ENCODE measurements around the gene FOXL2. TPM values are rescaled to one million over a fixed set of nuclear protein-coding genes. Genes with fewer than 3 reads are reported as not detected.

FOXL2 gene
- total RNA-seq, 4 donors from 2014 or later = 0.19 TPM; not detected in 3

DNA sequence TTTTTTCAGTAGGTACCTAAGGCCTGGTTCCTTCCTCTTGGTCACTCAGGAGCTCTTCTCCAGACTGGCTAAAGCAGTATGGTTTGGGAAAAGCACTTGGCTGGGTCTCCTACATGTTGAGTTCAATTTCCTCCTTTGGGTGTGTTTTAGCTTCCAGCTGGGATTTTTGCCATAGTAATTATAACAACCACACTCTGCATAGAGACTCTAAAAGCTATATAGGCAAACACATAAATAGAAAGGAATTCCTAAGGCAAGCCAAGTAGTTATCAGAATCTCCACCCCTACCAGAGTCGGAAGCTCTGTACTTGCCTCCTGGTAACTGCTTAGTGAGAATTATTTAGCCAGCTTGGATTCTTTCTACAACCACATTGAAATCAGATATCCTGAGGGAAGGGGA is 48.6 kb downstream of the FOXL2 start:
- Histone ChIP-seq H3K4me3 (no peak overlapping the region), H3K4me1 (peaks cover 0 to 18% (median 9%) of the 10 kb centered on the region in 3 donors), H3K36me3 (no peaks in the 10 kb centered on the region), H3K27me3 (no peaks in the 10 kb centered on the region), H3K9me3 (no peaks in the 10 kb centered on the region), H3K27ac (no peak overlapping the region)
- WGBS, 2 donors = 11 to 24% methylated on average over 1 of the region's 1 CpG
- TF ChIP-seq, protein P1, sequence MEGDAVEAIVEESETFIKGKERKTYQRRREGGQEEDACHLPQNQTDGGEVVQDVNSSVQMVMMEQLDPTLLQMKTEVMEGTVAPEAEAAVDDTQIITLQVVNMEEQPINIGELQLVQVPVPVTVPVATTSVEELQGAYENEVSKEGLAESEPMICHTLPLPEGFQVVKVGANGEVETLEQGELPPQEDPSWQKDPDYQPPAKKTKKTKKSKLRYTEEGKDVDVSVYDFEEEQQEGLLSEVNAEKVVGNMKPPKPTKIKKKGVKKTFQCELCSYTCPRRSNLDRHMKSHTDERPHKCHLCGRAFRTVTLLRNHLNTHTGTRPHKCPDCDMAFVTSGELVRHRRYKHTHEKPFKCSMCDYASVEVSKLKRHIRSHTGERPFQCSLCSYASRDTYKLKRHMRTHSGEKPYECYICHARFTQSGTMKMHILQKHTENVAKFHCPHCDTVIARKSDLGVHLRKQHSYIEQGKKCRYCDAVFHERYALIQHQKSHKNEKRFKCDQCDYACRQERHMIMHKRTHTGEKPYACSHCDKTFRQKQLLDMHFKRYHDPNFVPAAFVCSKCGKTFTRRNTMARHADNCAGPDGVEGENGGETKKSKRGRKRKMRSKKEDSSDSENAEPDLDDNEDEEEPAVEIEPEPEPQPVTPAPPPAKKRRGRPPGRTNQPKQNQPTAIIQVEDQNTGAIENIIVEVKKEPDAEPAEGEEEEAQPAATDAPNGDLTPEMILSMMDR (IDR thresholded peaks at IDR 0.05) = no peak
- TF ChIP-seq POLR2A (IDR thresholded peaks at IDR 0.05) = no peak
- intact Hi-C loops (cut with DNase I) = no loop called here
- DNase-seq = no peak

Other genes starting within 250 kb of the FOXL2 start
- gene PIK3CB, start 112.2 kb downstream of the FOXL2 start, total RNA-seq = 10 to 100 TPM; 14.7 to 36.2 (median 28.5) TPM
- gene FOXL2NB, start 80 bp upstream of the FOXL2 start, total RNA-seq = 1 to 10 TPM in 1 of 4 donors, under 1 TPM in 1, not detected in 2; 0.57 to 1.1 TPM
- gene PRR23A, start 59.1 kb upstream of the FOXL2 start, total RNA-seq = not detected
- not detected for gene PRR23B, start 73.8 kb upstream of the FOXL2 start, total RNA-seq
- not detected for gene PRR23C, start 97.8 kb upstream of the FOXL2 start, total RNA-seq